Neural progenitor cell (in vitro differentiated cells): ENCODE data around the gene KRT6C.

ENCODE experiments used
- EZH2 ChIP-seq: fragments of 200-600 bp; sonication (generic); IDR thresholded peaks from 2 replicates; pipeline ENCODE4 v1.6.1; 2017; ENCODE audit warnings: antibody characterized with exemption, mild to moderate bottlenecking, moderate library complexity
- EZH2phosphoT487 ChIP-seq: fragments of 200-600 bp; sonication (generic); IDR thresholded peaks from 2 replicates; pipeline ENCODE4 v1.6.1; 2017; ENCODE audit warnings: antibody characterized with exemption
- TF ChIP-seq, protein P1 (sequence below): fragments of 200-600 bp; sonication (generic); IDR thresholded peaks from 2 replicates; pipeline ENCODE4 v1.5.1; 2017; ENCODE audit warnings: antibody characterized with exemption, mild to moderate bottlenecking

DNA sequence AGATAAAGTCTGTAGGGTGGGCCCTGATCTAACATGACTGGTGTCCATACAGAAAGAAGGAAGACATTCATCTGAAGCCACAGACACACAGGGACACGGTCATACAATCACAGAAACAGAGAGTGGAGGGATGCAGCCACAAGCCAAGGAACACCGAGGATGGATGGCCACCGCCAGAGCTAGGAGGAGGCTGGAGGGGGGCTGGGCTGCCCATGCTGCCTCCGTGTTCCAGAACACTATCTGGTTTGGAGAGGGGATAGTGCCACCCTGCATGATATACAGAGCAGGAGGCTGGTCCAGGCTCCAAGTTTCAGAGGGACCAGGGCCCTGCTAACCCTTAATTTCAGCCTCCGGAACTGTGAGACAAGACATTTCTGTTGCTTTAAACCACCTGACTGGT lies 48.1 kb downstream of the KRT6C start:
- TF ChIP-seq, protein P1, sequence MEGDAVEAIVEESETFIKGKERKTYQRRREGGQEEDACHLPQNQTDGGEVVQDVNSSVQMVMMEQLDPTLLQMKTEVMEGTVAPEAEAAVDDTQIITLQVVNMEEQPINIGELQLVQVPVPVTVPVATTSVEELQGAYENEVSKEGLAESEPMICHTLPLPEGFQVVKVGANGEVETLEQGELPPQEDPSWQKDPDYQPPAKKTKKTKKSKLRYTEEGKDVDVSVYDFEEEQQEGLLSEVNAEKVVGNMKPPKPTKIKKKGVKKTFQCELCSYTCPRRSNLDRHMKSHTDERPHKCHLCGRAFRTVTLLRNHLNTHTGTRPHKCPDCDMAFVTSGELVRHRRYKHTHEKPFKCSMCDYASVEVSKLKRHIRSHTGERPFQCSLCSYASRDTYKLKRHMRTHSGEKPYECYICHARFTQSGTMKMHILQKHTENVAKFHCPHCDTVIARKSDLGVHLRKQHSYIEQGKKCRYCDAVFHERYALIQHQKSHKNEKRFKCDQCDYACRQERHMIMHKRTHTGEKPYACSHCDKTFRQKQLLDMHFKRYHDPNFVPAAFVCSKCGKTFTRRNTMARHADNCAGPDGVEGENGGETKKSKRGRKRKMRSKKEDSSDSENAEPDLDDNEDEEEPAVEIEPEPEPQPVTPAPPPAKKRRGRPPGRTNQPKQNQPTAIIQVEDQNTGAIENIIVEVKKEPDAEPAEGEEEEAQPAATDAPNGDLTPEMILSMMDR, result no peak
- TF ChIP-seq EZH2, result no peak
- TF ChIP-seq EZH2phosphoT487, result no peak
